ENCODE measurements around the gene RAPGEF4.

Gene RAPGEF4

DNA sequence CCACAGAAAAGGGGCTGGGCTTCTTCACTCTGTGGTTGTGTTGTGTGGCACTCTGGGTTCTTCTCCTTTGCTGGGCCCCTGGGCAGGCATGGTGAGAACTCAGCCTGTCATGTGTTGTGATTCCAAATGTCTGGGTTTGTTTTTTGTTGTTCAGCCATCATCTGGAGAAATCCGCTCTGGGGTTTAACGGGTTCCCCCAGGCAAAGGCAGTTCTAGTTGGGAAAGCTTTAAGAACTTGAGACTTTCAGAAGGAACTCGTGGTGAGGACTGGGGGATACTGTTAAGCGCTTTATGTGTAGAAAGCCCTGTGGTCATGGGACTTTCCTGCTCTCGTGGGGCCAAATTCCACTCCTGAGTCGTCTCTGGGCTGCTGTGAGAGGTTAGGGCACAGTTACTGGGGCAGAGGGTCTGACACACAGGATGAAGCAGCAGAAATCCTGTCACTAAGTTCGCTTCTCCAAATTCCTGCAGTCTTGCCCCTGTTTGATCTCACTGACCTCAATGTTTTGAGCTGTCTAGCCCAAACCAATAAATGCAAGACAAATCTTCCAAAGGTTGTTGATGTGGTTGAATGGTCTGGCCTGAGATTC, 87.7 kb downstream of the RAPGEF4 start:
- no peak for DNase-seq (ENCODE audit: low read depth)

DNA sequence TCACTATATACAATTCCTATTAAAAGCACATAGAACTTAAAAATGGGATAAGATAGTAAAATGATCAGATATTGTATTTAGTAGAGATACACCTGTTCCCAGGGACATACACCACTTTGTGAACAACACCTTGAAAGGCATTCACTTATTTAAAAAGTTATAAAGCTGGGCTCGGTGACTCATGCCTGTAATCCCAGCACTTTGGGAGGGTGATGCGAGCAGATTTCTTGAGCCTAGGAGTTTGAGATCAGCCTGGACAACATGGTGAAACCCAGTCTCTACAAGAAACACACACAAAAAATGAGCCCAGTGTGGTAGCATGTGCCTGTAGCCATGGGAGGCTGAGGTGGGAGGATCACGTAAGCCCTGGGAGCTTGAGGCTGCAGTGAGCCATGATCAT, 90.9 kb downstream of the RAPGEF4 start:
- no peak for DNase-seq (ENCODE audit: low read depth)

DNA sequence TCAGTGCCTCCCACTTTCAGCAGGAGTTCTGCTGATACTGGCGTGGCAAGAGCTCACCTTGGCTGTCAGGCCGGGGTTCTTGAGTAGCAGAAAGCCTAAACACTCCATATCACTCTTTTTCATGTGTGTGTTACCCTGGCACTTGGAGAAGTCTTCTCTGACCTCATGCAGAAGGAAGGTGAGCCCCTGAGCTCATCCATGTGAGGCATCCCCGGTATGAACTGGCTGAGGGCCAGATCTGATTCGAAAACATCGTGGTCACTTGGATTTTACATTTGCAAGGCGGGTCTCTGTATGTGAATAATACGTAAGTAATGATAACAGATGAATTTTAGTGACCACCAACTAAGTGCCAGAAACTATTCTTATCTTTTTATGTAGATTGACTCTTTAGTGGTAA, 93.6 kb downstream of the RAPGEF4 start:
- no peak for DNase-seq (ENCODE audit: low read depth)

DNA sequence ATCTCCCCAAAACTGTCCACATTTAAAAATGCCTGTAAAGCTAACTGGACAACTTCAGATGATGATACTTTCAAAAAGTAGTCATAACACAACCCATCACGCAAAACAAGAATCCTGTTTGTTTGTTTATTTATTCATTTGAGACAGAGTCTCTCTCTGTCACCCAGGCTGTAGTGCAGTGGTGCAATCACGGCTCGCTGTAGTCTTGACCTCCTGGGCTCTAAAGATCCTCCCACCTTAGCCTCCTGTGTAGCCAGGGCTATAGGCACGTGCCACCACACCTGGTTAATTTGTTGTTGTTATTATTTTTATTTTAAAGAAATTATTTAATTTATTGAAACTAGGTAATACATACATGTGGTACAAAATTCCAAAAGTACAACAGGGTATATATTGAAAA, 94.8 kb downstream of the RAPGEF4 start:
- DNase-seq (ENCODE audit: low read depth): no peak

DNA sequence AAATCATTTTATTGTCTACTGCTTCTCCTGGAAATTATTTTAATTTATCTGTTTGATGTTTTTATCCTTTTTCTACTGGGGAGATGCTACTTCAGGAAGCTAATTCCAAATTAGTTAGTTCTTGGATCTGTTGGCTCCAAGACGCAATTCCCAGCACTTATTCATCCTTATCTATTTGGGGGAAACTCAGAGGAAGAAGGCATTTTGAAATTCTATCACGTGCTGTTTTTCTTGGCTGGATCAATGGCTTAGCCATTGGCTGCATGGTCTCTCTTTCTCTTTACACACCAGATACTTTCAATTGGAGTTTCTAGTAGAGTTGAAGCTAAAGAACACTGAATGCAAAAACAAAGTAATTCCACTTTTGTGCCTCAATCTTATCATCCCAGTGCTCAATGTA, 98.3 kb downstream of the RAPGEF4 start:
- no peak for DNase-seq (ENCODE audit: low read depth)

DNA sequence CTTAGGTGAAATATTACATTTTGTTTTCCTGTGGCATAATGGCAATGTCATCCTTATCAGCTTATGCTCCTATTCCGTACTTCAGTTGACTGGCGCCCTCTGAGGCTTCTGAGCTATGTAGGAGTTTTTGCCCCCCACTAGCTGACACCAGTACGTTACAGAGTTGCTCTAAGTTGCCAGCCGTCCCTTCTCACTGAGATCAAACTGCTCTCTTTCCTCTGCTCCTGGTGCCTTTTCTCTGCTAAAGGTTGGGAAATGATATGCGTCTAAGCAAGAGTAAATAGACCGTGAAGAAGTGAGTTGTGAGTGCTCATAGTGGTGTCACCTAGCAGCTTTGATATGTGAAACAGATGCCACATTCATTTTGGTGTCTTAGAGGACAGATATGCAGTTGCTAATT, 99.2 kb downstream of the RAPGEF4 start:
- no peak for DNase-seq (ENCODE audit: low read depth)

DNA sequence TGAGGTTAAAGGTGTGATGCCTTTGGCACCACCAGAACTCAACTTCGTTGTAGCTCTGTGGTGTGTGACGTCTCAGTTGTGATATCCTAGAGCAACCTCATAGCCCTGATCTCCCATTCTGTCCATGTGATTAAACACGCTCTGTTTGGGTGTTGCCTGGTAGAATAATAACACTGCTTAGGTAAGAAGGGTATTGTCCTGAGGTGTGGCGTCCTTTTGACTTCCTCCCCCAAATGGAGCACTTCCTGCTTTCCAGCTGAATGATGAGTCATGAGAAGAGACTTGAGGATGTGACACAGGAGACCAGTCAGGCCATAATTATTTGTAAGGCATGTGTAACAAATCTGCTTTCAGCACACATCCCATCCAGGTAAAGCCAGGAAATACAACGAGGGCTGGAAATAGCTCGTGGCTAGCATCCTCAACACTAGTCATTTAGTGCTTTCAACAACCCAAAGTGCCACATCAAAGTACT, 100.7 kb downstream of the RAPGEF4 start:
- DNase-seq (ENCODE audit: low read depth): no peak

DNA sequence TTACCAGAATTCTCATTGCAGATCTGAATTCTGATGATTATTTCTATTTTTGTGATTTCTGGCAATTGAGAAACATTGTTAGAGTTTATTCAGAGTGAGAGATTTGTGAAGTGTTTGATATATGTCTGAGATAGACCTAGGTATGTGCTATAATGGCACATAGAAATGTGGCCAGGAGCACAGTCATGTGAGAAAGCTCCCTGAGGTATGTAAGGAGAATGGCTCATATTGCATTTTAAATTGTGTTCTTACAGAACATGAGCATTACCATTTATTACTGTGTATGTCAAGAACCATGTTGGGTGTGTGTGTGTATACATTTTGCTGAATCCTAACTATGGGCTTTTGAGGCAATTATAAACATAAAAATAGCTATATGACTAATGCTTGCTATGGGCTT, 101.2 kb downstream of the RAPGEF4 start:
- DNase-seq (ENCODE audit: low read depth): no peak

DNA sequence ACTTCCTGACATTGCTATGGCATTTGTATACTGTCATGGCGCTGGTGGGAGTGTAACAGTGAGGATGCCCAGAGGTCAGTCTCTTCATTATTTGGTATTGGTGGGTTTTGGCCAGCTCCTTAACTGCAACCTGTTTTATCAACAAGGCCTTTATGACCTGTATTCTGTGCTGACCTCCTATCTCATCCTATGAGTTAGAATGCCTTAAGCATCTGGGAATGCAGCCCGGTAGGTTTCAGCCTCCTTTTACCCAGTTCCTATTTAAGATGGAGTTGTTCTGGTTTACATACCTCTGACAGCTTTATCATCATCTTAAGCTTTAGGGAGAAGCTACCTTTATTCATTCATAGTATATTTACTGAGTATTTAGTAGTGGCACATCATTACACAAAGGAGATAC, 103.8 kb downstream of the RAPGEF4 start:
- DNase-seq (ENCODE audit: low read depth): no peak

DNA sequence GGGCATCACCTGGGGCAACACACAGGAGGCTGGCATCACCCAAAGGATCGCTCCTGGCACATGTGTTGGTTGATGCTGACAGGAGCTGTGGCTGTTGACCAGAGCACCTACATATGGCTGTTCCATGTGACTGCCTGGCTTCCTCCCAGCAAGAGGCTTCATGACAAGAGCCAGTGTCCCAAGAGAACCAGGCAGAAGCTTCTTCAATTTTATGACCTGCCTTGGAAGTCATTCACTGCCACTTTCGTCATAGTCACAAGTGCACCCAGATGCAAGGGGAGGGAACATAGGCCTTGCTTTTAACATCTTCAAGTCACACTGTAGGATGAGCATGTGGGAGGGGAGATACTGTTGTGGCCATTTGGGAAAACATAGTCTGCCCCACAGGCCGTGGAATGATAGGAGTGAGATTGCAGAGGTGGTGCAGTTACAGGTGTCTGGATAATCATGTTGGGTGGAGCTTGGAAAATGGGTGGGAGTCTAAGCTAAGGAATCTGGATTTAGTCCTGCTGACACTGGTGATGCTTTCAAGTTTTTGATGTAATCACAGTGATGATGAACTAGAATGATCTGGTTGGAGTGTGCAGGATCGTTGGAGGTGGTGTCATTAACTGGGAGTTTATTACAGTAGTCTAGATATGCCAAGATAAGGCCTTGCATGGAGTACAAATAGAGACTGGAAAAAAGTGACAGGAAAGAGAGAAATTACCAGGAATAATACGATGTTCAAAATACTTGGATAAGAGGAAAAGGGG, 107.0 kb downstream of the RAPGEF4 start:
- no peak for DNase-seq (ENCODE audit: low read depth)

DNA sequence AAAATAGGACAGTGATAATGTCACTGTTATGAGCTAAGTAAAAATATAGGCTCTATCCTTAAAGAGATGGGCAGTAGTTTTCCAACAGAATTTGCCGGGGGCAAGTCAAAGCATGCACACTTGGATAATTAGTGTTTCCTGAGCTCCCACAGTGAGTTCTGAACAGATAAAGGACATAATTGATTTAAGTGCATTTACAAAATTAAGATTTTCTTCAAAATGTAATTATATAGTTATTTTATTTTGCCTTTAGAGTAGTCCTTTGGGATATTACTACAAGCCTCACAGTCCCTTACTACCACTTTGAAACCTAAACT, 107.6 kb downstream of the RAPGEF4 start:
- DNase-seq (ENCODE audit: low read depth): no peak

DNA sequence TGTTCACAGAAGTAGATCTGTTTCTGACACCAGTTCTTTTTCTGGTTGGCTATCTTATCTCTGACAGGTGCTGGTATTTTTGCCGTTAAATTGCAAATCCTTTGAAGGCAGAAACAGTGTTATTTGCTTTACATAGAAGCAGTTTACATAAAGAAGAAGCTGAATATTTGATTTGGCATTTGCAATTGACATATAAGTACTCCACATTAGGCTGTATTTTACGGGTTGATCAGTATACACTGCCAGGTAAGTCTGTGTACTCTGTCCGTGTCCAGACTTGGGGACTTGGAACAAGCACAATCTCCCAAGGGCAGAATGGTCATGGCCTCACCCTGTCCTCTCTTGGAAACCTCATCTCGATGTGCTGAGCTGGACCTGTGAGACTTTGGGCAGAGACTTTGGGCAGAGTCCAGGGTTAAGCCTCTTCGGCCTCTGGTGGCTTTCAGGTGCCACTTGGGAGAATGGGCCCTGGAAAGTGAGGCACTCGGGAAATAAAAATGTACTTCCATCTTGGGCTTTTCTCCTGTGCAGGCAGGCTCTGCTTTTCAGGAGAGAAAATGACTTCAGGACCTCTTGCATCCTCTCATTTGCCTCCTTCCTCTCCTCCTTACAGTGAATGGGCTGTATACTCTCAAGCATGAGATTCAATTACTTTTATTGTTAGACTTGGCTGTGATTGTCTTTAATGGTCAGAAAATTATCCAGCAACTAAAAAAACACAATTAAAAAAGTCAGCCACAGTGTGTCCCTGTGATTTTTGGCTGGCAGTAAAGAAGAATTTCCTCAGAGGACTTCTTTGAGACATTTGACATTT, 108.5 kb downstream of the RAPGEF4 start:
- no peak for DNase-seq (ENCODE audit: low read depth)

DNA sequence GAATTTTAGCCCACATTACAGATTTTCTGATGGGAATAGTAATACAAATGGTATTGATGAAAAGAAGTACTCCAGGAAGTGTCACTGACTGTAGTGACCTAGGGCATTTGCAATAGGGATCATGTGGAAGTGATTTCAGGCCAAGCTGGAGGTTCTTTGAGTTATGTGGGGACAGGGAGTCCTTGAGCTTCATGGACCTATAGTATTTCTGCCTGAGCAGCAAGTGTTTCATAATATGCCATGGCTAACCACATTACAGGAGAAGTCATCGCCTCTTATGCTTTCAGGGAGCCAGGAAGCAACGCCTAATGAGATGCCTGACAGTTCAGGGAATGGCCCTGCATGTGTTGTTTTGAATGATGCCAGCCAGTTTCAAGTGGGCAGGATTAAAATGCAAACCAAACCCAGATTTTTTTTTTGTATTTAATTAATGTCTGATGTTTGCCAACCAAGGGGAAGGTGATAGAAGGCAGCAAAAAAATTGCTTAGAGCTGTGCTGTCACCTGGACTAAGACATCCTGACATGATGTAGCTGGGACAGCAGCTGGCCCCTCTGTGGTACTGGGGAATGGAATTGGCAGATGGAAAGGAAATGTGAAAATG, 109.5 kb downstream of the RAPGEF4 start:
- DNase-seq (ENCODE audit: low read depth): no peak

DNA sequence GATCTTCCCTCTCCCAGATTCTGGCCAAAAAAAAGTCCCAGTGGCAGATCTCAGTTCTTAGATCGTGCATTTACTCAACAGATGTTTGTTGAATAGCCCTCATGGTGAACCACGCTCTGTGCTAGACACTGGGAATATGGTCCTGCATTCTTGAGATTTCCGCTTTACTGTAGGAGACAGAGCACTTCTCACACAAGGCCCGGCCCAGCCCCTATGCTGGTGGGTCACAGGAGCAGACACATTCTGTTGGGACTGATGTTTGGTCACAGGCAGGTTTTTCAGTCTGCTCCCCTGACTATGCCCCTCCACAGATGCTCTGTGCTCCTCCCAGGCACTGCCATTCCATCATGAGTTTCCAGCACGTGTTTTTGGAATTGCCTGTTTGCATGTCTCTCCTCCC, 110.9 kb downstream of the RAPGEF4 start:
- no peak for DNase-seq (ENCODE audit: low read depth)

DNA sequence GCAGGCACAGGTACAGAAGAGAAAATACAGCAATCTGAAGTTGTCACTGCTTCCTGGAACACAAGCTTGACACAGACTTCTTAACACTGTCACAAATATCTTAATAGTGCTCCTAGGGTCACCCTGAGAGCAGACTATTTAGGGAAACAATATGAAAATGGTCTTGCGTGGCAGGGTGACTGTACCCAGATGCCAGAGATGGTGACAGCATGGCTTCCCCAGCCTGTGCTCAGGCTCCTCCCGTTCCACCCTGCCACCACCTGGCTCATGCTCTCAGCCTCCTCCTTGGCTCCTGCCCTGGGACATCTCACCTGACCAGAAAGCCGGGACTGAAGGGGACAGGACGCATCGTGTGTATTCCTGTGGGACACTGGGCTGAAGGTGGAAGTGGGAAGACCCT, 111.5 kb downstream of the RAPGEF4 start:
- no peak for DNase-seq (ENCODE audit: low read depth)

DNA sequence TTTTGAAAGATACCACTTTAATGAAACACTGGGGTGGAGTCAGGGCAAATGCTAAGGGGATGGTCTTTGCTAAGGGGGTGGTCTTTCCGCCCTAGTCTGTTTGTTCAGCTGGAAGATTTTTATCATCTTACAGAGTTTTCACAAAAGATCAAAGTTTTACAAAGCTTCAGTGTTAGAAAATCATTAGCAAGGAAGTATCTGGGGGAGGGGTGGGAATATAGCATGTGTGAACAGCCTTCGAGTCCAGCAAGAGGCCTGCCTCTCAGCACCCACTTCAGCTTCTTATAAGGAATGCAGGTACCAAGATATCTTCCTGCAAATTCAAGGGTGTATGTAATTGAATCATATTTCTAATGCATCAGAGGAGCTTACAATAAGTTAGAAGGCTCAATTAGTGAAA, 112.9 kb downstream of the RAPGEF4 start:
- DNase-seq (ENCODE audit: low read depth): no peak

DNA sequence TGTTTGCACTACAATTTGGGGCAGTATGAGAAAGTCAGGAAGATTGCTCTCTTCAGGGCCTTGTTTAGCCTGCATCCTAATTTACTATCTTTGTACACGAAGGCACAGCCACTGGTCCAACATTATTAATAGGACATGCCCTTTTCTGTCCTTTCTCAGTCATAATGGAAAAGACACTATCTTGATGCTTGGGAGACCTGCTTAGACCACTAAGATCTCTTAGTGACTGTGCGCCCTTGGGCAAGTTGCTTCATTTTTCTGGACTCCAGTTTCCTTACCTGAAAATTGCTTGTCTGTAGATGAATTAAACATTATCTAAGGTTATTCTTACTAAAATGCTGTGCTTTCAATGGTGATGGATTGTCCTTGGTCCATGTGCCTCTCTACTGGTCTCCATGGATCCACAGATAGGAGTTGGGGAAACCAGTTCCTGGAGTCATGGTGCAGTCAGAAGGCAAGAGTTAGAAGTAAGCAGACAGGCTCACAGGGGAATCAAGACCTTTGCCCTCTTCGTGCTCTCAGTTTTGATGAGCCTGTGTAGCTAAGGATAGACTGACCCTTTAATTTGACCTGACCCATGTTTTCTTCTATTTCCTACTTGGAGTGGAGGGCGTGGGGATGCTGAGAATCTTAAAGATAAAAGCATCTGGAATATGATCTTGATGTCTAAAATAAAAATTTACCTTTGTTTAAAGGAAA, 114.0 kb downstream of the RAPGEF4 start:
- DNase-seq (ENCODE audit: low read depth): no peak

DNA sequence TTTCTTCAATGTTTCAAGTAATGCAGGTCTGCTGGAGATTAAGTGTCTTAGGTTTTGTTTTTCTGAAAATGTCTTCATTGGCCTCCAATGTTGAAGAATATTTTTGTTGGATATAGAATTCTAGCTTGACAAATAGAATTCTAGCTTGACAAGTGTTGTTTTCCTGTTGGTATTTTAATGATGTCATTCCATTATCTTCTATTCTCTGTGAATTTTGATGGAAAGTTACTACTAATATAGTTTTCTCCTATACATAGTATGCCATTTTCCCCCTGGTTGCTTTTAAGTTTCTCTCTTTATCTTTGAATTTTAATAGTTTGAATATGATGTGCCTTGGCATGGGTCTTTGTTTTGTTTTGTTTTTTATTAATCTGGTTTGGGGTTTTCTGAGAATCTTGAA, 119.9 kb downstream of the RAPGEF4 start:
- DNase-seq (ENCODE audit: low read depth): no peak

DNA sequence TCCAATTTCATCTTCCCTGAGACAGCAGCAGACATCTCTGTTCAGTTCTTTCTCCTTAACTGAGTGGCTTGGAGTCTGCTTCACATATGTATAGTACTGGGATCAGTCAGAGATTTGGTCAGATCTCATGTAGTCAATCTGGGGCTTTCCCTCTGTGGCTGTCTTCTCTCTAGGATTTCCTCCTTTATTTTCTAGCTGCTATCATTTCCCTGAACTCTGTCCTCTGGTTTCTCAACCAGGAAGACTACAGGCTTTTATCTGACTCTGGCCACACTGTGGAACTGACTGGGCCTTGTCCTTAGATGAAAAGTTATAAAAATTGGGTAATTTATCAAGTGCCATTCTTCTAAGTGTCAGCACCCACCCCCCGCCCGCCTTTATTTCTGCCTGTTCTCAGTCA, 121.0 kb downstream of the RAPGEF4 start:
- DNase-seq (ENCODE audit: low read depth): no peak

DNA sequence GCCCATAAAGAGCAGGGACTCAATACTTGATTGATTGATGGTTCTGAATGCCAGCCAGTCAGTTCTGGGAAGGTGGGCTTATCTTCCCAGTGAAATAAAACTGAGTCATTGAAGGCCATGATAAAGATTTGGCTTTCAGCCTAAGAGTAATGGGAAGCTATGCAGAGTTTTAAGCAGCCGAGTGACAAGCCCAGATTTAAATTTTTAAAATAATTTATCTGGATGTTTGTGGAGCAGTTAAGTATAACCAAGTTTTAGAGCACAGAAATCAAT, 122.8 kb downstream of the RAPGEF4 start:
- DNase-seq (ENCODE audit: low read depth): no peak

DNA sequence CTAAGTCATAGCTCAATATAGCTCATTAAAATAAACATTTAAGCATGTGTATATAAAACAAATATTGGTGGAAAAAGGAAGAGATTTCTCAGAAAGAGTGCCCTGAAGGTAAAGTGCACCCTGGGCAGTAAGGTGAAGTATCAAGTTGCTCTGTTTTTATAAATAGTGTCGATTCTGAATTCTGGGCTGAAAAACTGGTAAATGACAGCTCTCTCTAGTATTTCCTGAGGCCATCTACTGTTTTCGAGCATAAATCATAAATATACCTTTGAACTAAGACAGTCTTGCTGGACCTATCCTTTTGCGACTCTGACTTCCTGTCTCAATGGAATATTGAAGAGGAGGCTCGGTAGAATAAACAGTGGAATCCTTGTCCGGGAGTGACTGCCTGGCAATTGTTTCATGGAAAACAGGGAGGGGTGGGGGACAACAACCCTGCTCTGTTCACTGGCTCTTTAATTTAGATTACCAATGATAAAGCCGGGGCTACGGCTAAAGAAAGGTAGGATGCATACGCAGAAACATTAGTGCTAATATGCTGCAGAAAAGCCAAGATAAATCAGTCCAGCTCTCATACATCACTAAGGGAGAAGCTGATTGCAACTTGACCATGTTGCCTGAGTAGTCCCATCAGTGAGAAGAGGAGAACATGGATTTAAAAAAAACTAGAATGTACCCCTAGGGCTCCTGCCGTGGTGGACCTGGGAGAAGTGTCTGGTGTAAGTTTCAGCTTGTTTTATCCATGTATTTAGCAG, 124.1 kb downstream of the RAPGEF4 start:
- DNase-seq (ENCODE audit: low read depth): no peak

DNA sequence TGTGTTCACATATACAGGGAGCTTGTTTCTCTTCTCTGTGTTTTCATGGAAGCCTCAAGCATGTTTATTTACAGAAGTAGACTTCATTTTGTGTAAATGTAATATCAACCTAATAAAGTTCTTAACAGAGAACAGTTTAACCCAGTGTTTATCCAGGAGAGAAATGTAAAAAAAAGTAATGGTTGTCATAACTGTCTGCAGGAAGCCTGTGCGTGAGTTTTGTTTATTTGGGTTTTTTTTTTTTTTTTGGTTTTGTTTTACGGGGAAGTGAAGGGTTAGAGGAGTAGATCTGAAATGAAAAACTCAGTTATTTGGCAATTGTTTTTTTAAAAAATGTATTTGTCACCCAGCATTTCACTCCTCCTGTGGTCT, 124.7 kb downstream of the RAPGEF4 start:
- DNase-seq (ENCODE audit: low read depth): no peak

Data from activated T-cell treated with anti-CD3 and anti-CD28 coated beads for 48 hours (primary cell).